GM15510 (cell line): ENCODE measurements around the gene CETP.

ENCODE experiments used
- POLR2A ChIP-seq: IDR thresholded peaks from 3 replicates; pipeline ENCODE4 v1.6.1; 2011; ENCODE audit warnings: borderline replicate concordance; ENCODE audit not compliant: insufficient read length; ENCODE audit errors: extremely low read depth

The CETP gene

GRCh38 chr16:57013229-57013628 lies 51.5 kb downstream of the CETP start:
- no peak for TF ChIP-seq POLR2A

GRCh38 chr16:57013902-57014301 lies 52.2 kb downstream of the CETP start:
- TF ChIP-seq POLR2A, result no peak

GRCh38 chr16:57016301-57016700 lies 54.6 kb downstream of the CETP start:
- no peak for TF ChIP-seq POLR2A

GRCh38 chr16:57016831-57017230 lies 55.1 kb downstream of the CETP start:
- no peak for TF ChIP-seq POLR2A

GRCh38 chr16:57017251-57017650 lies 55.5 kb downstream of the CETP start:
- TF ChIP-seq POLR2A, result no peak

- TF ChIP-seq POLR2A, result no peak
These were observed 58.0 kb downstream of the CETP start for GRCh38 chr16:57019746-57020145.

GRCh38 chr16:57020651-57021050 lies 58.9 kb downstream of the CETP start:
- no peak for TF ChIP-seq POLR2A

- TF ChIP-seq POLR2A, result no peak
These were observed 60.0 kb downstream of the CETP start for GRCh38 chr16:57021757-57022156.

GRCh38 chr16:57022445-57022844 lies 60.7 kb downstream of the CETP start:
- no peak for TF ChIP-seq POLR2A

- no peak for TF ChIP-seq POLR2A
These were observed 61.9 kb downstream of the CETP start for GRCh38 chr16:57023541-57024249.

- TF ChIP-seq POLR2A, result no peak
These were observed 63.3 kb downstream of the CETP start for GRCh38 chr16:57024894-57025680.

GRCh38 chr16:57025941-57026777 lies 64.4 kb downstream of the CETP start:
- TF ChIP-seq POLR2A, result no peak

- no peak for TF ChIP-seq POLR2A
These were observed 65.0 kb downstream of the CETP start for GRCh38 chr16:57026778-57027062.

GRCh38 chr16:57027067-57027466 lies 65.3 kb downstream of the CETP start:
- TF ChIP-seq POLR2A, result no peak

- TF ChIP-seq POLR2A, result no peak
These were observed 66.3 kb downstream of the CETP start for GRCh38 chr16:57028086-57028485.
